Activated T-cell treated with anti-CD3 and anti-CD28 coated beads for 24 hours (primary cell): ENCODE measurements around the gene USP7.

Experiments
- DNase-seq: peaks from one replicate; pipeline ENCODE4 v3.0.0-alpha.2; 2020; ENCODE audit warnings: low read depth

Gene USP7

DNA sequence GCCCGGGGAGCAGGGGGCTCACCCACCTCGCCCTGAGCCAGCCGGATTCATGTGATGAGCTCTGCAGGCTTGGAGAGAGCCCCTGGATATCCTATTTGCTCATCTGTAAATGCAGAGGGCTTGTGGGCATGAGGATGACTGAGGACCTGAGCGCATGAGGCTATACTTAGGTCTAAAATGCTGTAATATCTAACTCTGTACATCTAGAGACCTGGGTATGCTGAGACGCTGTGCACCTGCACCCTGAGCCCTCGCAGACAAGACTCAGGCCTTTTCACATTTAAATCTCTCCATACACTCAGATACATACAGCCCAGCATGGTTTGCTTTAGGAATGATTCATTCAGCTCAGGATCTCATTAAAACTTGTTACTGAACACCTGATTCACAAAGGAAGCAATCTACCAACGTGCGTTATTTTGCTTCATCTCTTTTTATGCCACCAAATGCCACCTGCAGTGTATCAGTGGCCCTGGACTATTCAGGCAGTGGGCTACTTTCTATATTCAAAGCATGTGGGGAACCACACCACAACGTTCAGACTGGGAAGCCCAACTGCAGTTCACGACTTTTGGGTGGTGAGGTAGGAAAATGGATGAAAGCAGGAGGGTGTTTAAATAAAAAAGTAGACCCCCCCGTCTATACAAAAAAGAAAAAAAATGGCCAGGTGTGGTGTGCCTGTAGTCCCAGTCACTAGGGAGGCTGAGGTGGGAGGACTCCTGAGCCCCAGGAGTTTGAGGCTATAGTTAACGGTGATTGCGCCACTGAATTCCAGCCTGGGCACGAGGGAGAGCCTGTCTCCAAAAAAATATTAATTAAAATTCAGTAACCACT lies 12.0 kb downstream of the USP7 start:
- no peak for DNase-seq

DNA sequence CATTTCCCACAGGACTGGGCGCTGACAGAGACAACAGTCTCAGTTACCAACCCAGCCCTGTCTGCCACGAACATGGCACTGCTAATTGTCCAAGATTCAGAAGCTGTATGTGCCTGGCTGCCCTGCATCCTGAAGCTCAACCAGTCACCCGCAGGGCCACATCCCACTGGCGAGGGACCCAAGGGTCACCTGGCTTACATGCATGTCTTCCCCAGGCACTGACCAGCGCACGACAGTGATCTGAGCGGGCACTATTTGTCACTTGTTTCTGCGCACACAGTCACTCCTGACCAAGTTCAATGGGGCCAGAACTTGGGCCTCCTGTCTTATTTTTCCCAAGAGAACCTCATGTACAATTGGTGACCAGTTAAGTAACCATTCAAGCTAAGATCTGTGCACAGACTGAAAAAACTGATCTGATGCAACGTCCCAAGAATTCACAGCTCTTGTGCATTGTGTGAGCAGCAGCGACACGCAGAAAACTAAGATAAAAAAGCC lies 13.1 kb downstream of the USP7 start:
- no peak for DNase-seq

DNA sequence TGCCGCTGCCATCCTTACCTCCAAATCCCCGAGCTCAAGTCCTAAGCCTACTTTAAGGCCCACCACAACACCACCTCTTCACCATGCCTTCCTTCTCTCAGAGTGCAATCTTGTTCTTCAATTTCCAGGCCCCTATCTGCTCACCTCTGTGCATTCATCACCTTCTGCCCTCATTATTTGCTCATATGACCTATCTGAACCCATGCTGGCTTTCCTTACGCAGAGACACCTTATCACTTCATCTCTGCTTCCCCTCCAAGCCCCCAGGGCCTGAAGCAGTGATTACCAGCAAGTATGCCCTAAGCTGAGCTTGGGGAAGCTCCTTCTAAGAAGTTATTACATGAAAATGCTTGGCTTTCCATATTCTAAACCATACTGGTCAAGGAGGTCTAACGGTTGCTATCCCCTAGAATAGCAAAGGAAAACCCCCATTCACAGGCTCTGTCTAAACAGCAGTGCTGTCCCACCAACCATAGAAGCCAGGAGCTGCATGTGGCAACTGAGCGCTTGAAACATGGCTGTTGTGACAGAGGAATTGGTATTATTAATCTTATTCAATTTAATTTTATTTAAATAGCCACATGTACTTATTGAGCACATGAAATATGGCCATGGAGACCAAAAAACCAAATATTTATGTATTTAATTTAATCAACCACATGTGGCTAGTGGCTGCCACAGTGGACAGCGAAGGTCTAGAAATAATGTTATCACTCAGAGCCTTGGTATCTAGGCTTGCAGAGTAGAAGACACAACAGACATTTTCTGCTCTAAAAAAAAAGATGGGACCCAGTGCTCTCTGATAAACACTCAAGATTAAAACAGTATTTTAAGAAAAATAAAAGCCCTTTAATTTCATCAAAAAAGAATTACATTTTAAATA lies 13.9 kb downstream of the USP7 start:
- no peak for DNase-seq

DNA sequence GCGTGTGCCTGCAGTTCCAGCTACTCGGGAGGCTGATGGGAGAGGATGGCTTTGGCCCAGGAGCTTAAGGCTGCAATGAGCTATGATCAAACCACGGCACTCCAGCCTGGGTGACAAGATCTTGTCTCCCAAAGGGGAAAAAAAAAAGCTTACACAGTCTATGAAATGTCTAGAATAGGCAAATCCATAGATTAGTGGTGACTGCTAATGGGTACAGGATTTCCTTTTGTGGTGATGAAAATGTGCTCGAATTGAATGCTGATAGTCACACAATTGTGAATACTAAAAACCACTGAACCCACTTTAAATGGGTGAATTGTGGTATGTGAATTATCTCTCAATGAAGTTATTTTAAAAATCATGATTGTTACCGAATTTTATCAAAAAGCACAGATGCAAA lies 14.9 kb downstream of the USP7 start:
- DNase-seq = no peak

DNA sequence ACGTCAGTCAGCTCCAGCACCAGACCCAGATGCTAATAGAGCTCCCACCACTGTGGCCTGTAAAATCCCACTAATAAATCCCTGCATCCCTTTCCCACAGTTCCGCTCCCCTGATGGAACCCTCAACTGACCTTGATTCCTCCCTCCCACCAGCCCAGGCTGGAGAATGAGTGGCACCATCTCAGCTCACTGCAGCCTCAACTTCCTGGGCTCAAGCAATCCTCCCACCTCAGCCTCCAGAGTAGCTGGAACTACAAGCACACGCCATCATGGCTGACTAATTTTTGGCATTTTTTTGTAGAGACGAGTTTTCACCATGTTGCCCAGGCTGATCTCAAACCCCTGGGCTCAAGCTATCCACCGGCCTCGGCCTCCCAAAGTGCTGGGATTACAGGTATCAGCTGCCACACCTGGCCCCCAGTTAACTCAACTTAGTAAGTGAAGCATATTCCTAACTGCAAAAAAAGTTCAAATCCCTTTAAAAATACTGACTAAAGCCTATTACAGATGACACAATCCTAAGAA lies 15.6 kb downstream of the USP7 start:
- no peak for DNase-seq

DNA sequence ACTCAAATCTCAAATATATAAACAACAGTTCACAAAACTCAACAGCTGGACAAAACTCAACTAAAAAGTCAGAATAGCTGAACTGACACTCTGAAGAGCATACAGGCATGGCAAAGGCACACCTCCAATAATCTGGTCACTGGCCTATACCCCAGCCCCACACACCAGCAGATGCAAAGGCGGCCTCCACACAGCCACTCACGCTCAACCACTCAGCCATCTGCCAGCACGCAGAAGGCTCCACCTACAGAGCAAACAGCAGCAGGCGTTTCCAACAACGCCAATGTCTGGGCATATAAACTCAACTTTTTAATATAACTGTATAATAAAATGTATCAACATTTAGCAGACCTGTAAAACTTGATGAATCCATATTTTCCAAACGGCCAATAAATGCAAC lies 17.2 kb downstream of the USP7 start:
- no peak for DNase-seq

DNA sequence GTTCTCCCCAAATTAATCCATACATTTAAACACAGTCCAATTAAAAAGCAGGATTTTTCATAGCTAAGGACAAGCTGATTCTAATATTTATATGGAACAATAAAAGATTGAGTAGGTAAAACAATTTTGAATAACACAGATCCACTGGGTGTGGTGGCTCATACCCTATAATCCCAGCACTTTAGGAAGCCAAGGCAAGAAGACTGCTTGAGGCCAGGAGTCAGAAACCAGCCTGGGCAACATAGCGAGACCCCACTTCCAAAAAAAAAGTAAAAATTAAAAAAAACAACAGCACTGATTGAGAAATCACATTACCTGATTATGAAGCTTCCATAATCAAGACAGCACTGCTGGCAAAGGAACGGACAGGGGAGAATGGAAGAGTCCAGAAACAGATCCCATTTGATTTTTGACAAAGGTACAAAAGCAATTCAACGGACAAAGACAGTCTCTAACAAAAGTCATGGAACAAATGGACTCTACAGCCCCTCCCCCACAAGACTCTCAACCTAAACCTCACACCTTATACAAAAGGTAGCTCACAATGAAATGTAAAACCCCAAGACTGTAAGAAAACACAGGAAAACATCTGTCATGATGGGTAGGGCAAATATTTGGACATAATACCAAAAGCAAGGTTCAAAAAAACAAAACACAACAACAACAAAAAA lies 17.9 kb downstream of the USP7 start:
- no peak for DNase-seq

DNA sequence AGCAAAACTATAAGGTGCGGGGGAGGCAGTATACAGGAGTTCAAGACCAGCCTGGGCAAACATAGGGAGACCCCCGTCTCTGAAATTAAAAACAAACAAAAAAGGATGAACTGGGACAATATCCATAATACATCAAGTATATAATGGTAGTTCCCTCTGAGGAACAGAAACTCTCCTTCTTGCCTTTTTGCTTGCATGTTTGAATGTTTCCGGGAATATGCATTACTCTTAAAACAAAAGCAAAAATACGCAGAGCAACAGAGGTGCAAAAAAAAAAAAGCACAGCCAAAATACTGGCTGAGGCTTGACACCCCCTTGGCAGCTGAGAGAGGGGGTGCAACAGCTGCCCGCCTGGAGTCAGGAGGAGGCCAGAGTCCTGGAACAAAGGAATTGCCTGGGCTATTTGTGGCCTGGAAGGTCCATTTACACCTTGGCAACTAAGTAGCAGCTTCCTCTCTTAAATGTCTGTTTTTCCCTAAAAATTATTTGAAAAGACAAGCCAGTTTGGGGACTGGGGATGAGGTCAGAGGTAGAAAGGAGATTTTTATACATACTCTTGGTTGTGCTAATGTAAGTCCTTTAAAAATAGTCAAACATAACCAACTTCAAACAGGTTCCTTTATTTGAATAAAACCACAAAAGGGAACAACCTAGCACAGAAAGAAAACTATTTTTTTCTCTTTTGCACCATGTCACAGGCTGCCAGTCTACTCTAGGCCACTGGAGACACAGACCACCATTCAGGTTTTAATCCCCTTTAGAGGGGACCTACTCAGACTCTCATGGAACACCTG lies 19.5 kb downstream of the USP7 start:
- DNase-seq = no peak

DNA sequence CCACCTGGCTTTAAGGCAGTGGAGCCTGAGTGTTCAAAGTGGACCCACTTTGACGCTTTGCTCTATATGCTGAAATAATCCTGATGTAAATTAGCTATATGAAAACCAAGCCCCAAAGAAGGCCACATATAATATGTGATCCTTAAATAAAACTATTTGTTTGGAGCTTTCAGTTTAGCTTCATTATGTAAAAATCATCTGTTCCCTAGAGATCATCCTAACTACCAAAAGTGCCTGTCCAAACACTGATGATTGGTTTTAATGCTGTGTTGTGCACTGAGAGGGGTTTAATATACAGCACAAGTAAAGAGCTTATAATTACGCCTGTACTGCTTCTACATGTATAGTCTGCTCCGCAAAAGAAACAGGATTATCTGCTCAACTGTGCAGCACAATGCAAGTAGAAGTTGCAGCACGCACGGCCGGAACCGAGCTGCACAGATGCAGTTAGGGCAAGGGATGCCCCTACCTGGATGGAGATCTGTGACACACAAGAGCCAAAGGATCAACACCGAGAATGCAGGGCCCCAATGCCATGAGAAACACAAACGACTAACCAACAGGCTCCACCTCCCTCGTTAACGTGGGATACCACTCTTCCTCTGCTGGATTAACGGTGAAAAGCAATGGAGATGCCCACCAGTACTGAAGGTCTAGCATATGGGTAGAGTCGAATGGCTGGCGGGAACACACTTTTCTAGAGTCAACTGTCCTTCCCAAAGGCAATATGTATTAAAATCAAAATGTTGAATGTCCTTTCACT lies 20.5 kb downstream of the USP7 start:
- DNase-seq = no peak

DNA sequence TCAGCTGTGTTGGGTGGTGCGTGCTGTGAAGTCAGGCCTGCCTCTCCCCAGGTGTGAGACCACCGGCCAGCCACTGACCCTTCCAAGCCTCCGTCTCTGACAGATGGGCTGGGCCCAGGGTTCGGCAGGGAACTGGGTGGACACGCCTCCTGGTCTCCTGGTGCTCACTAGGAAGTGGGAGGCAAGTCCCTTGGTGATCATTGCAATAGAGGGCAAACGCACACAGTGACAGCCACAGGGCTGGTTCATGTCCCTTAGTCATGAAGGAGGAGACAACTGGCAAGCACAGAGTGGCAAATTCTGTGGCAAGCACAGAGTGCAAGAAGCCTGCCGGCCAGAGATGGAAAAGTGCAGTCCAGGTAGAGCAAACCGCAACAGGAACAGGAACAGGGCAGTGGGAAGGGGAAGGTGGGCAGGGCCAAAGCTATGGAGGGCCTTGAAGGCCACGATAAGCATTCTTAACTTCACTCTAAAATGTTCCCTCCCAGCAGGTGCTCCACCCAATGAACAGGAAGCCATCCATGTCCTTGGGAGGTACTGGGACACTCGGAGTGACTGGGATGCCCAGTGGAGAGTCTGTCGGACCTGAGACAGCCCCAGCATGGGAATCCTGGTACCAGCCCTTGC lies 21.9 kb downstream of the USP7 start:
- DNase-seq = no peak

DNA sequence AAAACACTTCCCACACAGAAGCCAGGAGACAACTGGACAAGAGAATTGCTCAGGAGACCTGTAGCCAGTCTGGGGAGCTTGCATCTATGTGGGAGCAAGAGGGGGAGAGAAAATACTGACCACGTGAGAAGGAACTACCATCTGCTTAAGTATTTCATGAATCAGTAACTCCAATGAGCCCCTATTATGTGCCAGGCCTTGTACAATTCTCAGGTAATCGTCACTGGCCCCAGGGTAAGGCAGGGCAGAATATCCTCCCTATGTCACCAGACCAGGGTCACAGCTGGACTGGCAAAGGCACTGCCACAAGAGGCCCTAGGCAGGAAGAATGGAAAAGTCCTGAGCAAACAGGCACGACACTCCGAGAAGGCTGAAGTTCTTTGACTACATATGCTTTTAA lies 25.9 kb downstream of the USP7 start:
- DNase-seq = no peak

DNA sequence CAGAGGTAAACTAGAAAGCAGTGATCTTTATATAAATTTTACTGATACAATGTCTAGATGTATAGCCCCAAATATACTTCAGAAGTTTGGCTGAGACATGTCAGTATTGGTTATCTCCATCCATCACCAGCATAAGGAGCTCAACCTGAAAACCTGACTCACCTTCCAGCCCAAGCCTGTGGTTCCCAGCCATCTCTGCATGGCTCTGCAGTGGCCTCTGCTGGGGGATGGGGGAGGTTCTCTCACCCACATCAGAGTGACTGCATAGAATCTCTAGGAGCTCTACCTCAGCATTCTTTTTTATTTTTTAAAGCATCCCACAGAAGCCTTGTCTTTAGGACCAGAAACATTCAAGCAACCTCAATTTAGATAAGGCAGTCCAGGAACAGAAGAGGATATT lies 27.3 kb downstream of the USP7 start:
- peak; percentile 73 for DNase-seq

DNA sequence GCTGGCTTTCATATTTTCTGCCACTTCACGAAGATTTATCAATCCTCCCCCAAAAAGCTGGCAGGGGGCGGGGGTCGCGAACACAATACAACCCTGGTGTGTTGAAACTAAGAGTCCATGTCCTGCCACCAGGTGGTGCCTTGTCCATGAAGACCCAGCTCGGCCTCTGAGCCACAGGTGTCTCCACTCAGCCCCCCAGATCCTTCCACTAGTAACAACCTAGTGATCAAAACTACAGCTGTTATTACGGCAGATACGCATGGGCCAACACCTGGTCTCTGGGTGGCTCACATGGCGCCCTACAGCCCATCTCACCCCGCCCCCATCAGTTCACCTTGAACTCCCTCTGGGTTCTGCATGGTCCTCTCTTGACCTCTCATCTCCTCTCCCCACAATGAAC lies 27.7 kb downstream of the USP7 start:
- no peak for DNase-seq

DNA sequence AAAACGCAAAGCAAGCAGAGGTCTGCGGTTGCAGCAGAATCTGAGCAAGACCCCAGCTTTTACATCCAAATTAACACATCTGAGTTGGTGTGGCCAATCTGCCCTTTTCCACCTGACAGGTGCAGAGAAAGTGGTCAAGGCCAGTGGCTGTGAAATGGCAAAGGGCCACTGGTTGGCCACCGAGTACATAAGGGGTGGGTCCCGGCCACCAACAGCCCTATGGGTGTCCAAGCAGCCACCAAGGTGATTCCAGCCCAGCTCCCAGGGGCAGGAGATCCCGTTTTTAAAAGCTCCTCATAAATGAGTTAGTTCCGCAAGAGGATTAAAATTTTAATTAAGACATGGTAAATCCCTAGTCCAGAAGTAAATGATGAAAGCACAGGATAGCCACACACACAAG lies 29.1 kb downstream of the USP7 start:
- DNase-seq = no peak

DNA sequence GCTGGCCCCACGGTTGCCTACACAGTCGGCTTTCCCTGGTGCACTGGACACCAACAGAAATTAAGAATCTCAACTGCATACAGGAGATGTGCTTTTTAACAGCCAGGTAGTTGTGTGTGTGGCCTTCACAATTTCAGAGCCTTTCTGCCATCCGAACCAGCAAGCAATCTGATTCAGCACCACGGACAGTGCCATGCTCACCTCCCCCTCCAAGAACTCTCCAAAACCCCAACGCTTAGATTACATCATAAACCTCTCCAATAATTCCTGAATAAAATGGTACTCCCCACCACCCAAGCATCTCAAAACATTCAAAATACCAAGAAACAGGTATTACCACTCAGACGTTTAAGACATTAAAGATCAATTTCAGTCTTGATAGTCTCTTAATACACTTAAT lies 31.8 kb downstream of the USP7 start:
- peak; percentile 23 for DNase-seq

DNA sequence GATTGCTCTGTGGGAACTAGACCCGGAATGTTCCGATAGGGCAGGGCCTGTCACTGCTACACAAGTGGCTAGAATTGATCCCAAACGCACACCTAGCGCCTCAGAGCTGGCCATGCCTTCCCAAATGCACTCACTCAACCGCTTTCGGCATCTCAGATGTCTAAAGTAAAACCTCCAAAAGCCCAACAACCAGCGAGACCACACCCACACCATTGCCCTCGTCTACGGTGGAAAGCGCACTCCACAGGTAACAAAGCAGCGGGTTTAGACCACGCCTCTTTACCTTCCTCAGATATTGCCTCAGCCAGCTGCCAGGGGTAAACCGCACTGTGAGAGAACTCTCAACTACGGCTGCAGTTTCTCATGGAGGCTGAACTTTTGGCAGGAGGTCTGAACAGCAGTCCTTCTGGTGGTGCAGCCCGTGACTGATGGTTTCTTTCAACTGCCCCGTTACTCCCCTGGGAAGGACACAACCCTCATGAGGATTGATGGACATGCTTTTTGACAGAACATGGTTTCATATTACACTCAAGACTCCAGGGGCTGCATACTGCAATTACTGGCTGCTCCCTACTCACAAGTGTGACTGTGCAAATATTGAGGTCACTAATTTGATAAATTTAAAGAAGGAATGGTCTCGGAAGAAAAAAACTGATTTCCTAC lies 34.5 kb downstream of the USP7 start:
- no peak for DNase-seq

DNA sequence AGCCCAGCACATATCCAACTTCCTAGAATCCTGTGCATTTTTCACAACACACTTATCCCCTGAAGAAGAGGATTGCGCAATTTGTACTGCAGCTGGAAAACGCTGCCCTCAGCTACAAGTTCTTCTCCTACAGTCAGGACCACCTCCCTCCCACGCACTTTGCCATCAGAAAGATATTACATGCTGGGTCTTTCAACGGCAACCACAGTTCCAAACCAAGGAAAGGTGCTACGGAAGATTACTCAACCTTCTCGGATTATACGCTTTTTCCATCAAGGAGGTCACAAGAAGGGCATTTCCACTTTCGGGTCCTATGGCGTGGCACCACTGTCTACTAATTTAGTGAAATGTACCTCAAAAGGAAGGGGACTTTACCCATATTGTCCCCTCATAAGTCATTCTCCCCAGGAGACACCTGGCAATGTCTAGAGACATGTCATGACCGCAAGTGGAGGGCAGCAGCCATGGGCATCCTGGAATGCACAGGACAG lies 35.2 kb downstream of the USP7 start:
- DNase-seq = peak; percentile 37

DNA sequence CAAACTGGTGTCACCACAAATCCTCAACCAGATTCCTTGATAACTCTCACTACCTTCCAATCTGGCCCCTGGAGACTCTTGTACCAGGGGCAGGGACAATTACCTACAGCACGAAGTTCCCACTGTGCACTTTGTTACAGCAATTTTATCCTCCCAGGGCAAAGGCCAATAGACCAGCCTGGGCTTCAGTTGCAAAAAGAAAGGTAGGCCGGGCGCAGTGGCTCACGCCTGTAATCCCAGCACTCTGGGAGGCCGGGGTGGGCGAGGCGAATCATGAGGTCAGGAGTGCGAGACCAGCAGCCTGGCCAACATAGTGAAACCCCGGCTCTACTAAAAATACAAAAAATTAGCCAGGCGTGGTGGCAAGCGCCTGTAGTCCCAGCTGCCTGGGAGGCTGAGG lies 36.9 kb downstream of the USP7 start:
- DNase-seq = no peak

DNA sequence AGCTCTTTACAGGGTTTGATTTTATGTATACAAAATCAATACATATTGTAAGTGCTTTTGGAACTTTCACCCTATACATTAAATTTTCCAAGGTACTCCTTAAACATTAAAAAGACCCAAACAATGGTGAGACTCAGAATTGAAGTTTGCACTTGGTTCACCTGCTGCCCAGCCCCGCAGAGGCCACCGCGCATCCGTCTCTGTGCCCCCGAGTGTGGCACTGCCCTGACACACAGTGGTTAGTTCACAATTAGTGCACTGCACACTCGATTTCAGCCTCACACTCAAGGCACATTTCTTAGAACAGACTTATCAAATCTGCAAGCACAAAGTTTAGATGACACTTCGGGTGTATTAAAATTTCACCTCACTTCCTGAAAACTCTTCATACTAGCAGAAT lies 38.3 kb downstream of the USP7 start:
- no peak for DNase-seq

DNA sequence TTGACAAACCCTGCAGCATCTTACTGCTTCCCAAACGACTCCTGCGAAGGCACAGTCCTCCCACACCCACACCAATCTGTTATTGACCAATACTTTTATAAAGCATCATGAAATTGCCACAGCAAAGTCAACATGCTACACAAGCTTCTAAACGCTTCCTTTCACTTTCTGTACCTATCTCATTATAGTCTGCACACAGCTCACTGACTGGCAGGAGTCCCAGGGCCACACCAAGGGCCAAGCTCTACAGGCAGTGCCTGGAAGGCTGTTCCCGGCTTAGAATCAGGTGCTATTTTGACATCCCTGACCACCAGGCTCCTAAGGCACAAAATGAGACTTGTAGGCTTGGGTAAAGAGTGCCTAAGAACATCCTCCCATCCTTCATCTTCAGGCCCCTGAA lies 39.5 kb downstream of the USP7 start:
- DNase-seq = no peak
